Measurements from ENCODE around the gene HOXB4.

HOXB4 gene

DNA sequence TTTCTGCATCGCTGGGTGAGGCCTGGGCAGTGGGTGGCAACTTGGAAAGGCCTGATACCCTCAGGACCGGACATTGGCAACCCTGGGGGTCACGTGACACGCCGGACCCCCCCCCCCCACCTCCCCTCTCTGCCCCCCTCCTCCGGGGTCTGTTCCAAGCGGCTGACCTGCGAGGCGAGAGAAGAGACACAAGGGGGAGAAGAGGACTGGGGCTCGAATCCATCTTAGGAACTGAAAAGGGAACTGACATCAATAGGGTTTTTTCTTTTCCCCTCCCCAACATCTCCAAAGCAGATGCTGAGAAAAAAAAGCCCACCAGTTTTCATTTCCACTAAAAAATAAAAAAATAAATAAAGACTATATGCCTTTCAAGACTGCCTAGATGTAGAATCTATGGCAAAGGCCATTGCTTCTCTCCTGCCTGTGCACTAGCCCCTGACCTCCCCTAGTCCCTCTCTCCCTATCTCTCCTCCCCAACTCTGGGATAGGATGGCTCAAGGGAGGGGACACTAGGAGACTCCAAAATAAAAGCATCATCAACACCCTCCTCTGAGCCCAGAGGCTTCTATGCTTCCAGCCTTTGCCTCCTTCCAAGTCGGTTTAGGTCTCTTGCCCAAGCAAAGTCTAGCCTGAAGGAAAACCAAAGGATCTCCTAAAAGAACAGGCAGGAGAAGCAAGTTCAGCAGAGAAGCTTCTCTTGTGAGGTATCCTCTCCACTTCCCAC, 25.5 kb downstream of the HOXB4 start:
- no peak for TF ChIP-seq CTCF (IDR thresholded peaks at IDR 0.05; ENCODE audit: low read depth, low read length)
- DNase-seq: no peak
- Histone ChIP-seq H3K4me1 (no peaks in the 10 kb centered on the region), H3K36me3 (no peaks in the 10 kb centered on the region), H3K27me3 (peaks cover 90% of the 10 kb centered on the region), H3K4me3 (ENCODE audit: low read depth, low read length) (no peak overlapping the region), H3K9me3 (no peaks in the 10 kb centered on the region; the same call in 1 of the 2 replicates)

DNA sequence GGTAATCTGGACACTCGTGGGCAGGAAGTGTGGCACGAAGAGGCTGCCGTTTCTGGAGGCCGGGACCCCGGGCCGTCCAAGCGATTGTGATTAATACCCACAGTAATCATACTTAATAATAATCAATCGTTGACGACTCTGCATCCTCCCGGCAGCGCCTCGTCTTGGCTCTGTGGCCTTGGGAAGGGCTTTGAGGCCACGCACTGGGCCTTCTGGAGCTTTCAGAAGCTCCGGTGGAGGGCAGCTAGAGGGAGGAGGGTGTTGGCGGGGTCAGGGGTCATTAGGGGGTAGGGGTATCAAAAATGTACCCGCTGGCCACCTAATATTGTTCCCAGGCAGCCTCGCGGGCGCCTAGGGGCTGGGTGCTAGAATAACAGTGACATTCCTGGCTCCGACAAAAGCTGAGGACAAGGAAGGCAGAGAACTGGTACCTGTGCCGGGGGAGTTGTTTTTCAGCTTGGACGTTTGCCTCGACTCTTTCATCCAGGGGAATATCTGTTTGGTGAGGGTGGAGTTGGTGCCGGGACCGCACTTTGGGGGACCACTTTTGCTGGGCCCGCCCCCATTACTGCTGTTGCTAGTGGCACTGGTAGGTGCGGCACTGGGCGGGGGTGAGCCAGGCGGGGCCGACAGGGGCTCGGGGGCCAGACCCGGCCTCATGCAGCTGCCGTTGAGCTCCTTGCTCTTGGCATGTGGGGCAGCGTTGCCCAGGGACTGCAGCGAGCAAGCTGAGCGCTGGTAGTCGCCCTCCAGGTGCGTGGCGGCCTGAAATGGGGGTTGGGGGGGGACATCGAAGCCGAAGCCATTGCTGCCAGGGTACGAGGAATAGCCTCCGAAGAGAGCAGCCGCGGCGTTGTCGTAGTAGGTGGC, 26.3 kb downstream of the HOXB4 start:
- TF ChIP-seq CTCF (IDR thresholded peaks at IDR 0.05; ENCODE audit: low read depth, low read length): no peak
- H3K4me3 ChIP-seq (ENCODE audit: low read depth, low read length): no peak overlapping the region
- DNase-seq: no peak
- H3K36me3 ChIP-seq: no peaks in the 10 kb centered on the region
- H3K27me3 ChIP-seq: peaks cover 90% of the 10 kb centered on the region
- no peaks in the 10 kb centered on the region for H3K4me1 ChIP-seq
- no peaks in the 10 kb centered on the region; the same call in 1 of the 2 replicates for H3K9me3 ChIP-seq

- no peak overlapping the region for H3K4me3 ChIP-seq (ENCODE audit: low read depth, low read length)
- DNase-seq: no peak
- no peak for TF ChIP-seq CTCF (IDR thresholded peaks at IDR 0.05; ENCODE audit: low read depth, low read length)
- peaks cover 90% of the 10 kb centered on the region for H3K27me3 ChIP-seq
- H3K4me1 ChIP-seq: no peaks in the 10 kb centered on the region
- H3K36me3 ChIP-seq: no peaks in the 10 kb centered on the region
- no peaks in the 10 kb centered on the region; the same call in 1 of the 2 replicates for H3K9me3 ChIP-seq
Observed at GRCh38 chr17:48551214-48551555, 27.0 kb downstream of the HOXB4 start.

- H3K9me3 ChIP-seq: no peaks in the 10 kb centered on the region; the same call in 1 of the 2 replicates
- H3K4me1 ChIP-seq: no peaks in the 10 kb centered on the region
- no peaks in the 10 kb centered on the region for H3K36me3 ChIP-seq
- DNase-seq: no peak
- H3K27me3 ChIP-seq: peaks cover 90% of the 10 kb centered on the region
- no peak overlapping the region for H3K4me3 ChIP-seq (ENCODE audit: low read depth, low read length)
- TF ChIP-seq CTCF (IDR thresholded peaks at IDR 0.05; ENCODE audit: low read depth, low read length): no peak
Observed at GRCh38 chr17:48550502-48551213, 27.5 kb downstream of the HOXB4 start.

- no peaks in the 10 kb centered on the region for H3K36me3 ChIP-seq
- no peaks in the 10 kb centered on the region; the same call in 1 of the 2 replicates for H3K9me3 ChIP-seq
- peaks cover 92% of the 10 kb centered on the region for H3K27me3 ChIP-seq
- DNase-seq: no peak
- H3K4me1 ChIP-seq: no peaks in the 10 kb centered on the region
- TF ChIP-seq CTCF (IDR thresholded peaks at IDR 0.05; ENCODE audit: low read depth, low read length): peak; percentile 24; the same call in 1 of the 2 replicates
- H3K4me3 ChIP-seq (ENCODE audit: low read depth, low read length): no peak overlapping the region
Observed at GRCh38 chr17:48549914-48550501, 28.1 kb downstream of the HOXB4 start.

Measured in BE2C (cell line).